Liver (tissue), 3 donors: ENCODE results near the gene VAPB.

Experiments
- ATF3 ChIP-seq: IDR thresholded peaks from 2 replicates; pipeline ENCODE4 v1.6.1; 2016; ENCODE audit warnings: antibody characterized with exemption
- CTCF ChIP-seq: fragments of 150-350 bp; IDR thresholded peaks from 2 replicates; pipeline ENCODE4 v1.5.1; 2017; ENCODE audit warnings: improper control_type of control experiment, low read depth, low read length; ENCODE audit not compliant: missing input control
- EGR1 ChIP-seq, 2 donors: IDR thresholded peaks; 2 replicates each; pipeline ENCODE4 v1.6.1; 2016 to 2018; ENCODE audit warnings: antibody characterized with exemption in 2 of 2, low read depth in 2 of 2
- FOXA1 ChIP-seq: IDR thresholded peaks from 2 replicates; pipeline ENCODE4 v1.6.1; 2016; ENCODE audit warnings: antibody characterized with exemption
- FOXA2 ChIP-seq: IDR thresholded peaks from 2 replicates; pipeline ENCODE4 v1.6.1; 2016; ENCODE audit warnings: antibody characterized with exemption
- GABPA ChIP-seq, 2 donors: IDR thresholded peaks in 1 of 2; conservative IDR thresholded peaks in 1 of 2; 2 replicates each; pipeline ENCODE4 v1.6.1; 2016; ENCODE audit warnings: antibody characterized with exemption in 2 of 2, mild to moderate bottlenecking in 1 of 2, moderate library complexity in 1 of 2
- HNF4A ChIP-seq, 2 donors: conservative IDR thresholded peaks; 2 replicates each; pipeline ENCODE4 v1.6.1; 2016; ENCODE audit warnings: antibody characterized with exemption in 2 of 2, mild to moderate bottlenecking in 2 of 2
- JUND ChIP-seq, 2 donors: IDR thresholded peaks; 2 replicates each; pipeline ENCODE4 v1.6.1; 2016; ENCODE audit warnings: antibody characterized with exemption in 2 of 2
- MAX ChIP-seq: IDR thresholded peaks from 2 replicates; pipeline ENCODE4 v1.6.1; 2016; ENCODE audit warnings: antibody characterized with exemption
- RAD21 ChIP-seq, 2 donors: IDR thresholded peaks; 2 replicates each; pipeline ENCODE4 v1.6.1; 2016; ENCODE audit warnings: antibody characterized with exemption in 2 of 2, mild to moderate bottlenecking in 2 of 2
- REST ChIP-seq: IDR thresholded peaks from 2 replicates; pipeline ENCODE4 v1.6.1; 2016; ENCODE audit warnings: antibody characterized with exemption, mild to moderate bottlenecking
- SP1 ChIP-seq: IDR thresholded peaks from 2 replicates; pipeline ENCODE4 v1.6.1; 2018; ENCODE audit warnings: antibody characterized with exemption, mild to moderate bottlenecking
- TAF1 ChIP-seq: conservative IDR thresholded peaks from 2 replicates; pipeline ENCODE4 v1.6.1; 2016; ENCODE audit warnings: antibody characterized with exemption, mild to moderate bottlenecking
- YY1 ChIP-seq: IDR thresholded peaks from 2 replicates; pipeline ENCODE4 v1.6.1; 2016; ENCODE audit warnings: antibody characterized with exemption, mild to moderate bottlenecking
- donor health status: healthy.
- donor health status: healthy.

- TF ChIP-seq CTCF (no peak), REST (no peak), HNF4A (conservative IDR thresholded peaks at IDR 0.05) (no peak), SP1 (no peak), GABPA (IDR thresholded peaks at IDR 0.05 in 1 of 2, conservative IDR thresholded peaks at IDR 0.05 in 1 of 2) (no peak), TAF1 (no peak), RAD21 (IDR thresholded peaks at IDR 0.05) (no peak), EGR1 (IDR thresholded peaks at IDR 0.05; ENCODE audit: low read depth in 2 of 2) (no peak), FOXA1 (no peak), ATF3 (no peak), MAX (no peak), YY1 (no peak), FOXA2 (no peak), JUND (IDR thresholded peaks at IDR 0.05) (no peak)
Measured at GRCh38 chr20:58381627-58382026, 7.4 kb upstream of the VAPB start.
